ENCODE data around the gene ARV1. TPM values are rescaled to one million over a fixed set of nuclear protein-coding genes. Genes with fewer than 3 reads are reported as not detected.

ARV1 gene
- total RNA-seq, 4 donors from 2014 or later: 16.6 to 23.4 (median 21.9) TPM

GRCh38 chr1:230948903-230949302, 30.0 kb upstream of the ARV1 start:
- no peak for DNase-seq (ENCODE audit: low spot score in 2 of 2)
- H3K4me3 ChIP-seq (ENCODE audit: low read depth, poor library complexity, severe bottlenecking): no peak overlapping the region
- 94 to 96% methylated on average over 3 of the region's 3 CpGs for WGBS, 2 donors
- no peak for TF ChIP-seq CTCF (IDR thresholded peaks at IDR 0.05)
- intact Hi-C loops (cut with DNase I; ENCODE audit: low total_unique reads): no loop called here

DNA sequence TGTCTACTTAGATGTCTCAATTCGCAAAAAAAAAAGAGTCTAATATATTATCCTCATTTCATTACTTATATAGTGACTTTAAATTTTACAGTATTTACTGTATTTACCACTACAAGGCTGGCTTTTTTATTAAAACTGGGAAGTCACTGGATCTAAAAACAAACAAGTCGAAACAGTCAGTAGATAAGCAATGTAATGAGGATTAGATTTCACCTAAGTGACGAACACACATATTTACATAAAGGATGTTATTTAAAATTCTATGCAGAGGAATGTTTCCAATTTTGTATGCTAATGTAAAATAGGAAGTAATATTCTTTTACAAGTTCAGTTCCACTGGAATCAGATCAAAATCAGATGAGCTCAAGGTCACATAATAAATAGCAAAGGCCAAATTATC, 28.5 kb upstream of the ARV1 start:
- intact Hi-C loops (cut with DNase I; ENCODE audit: low total_unique reads): no loop called here
- H3K4me3 ChIP-seq (ENCODE audit: low read depth, poor library complexity, severe bottlenecking): no peak overlapping the region
- TF ChIP-seq CTCF (IDR thresholded peaks at IDR 0.05) (no peak), POLR2A (IDR thresholded peaks at IDR 0.05) (no peak)
- 61 to 65% methylated on average over 3 of the region's 3 CpGs for WGBS, 2 donors
- no peak for DNase-seq (ENCODE audit: low spot score in 2 of 2)

GRCh38 chr1:230957580-230957989, 21.3 kb upstream of the ARV1 start:
- intact Hi-C loops (cut with DNase I; ENCODE audit: low total_unique reads): no loop called here
- TF ChIP-seq CTCF (IDR thresholded peaks at IDR 0.05): no peak
- no peak for TF ChIP-seq POLR2A (IDR thresholded peaks at IDR 0.05)
- H3K4me3 ChIP-seq (ENCODE audit: low read depth, poor library complexity, severe bottlenecking): no peak overlapping the region
- WGBS, 2 donors: 65 to 68% methylated on average over 4 of the region's 4 CpGs
- DNase-seq (ENCODE audit: low spot score in 2 of 2): no peak

DNA sequence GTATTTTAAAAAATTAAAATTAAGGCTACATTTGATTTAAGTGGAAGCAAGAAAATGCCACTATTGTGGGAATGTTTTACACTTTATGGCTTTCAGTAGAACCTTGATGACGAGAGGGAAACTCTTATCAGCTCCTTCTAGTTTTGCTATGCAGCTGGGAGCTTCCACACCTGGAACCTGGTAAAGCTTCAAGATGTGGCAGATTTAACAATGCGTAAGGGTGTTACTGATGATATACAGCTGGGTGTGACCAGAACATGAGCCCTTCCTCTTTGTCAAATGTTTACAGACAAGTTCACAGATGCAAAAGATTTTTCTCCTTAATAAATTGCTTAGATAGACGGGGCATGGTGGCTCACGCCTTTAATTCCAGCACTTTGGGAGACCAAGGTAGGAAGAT, 20.5 kb upstream of the ARV1 start:
- DNase-seq (ENCODE audit: low spot score in 2 of 2): no peak
- intact Hi-C loops (cut with DNase I; ENCODE audit: low total_unique reads): no loop called here
- 66% methylated on average over 4 of the region's 4 CpGs for WGBS, 2 donors
- H3K4me3 ChIP-seq (ENCODE audit: low read depth, poor library complexity, severe bottlenecking): no peak overlapping the region
- TF ChIP-seq POLR2A (IDR thresholded peaks at IDR 0.05): no peak
- no peak for TF ChIP-seq CTCF (IDR thresholded peaks at IDR 0.05)

DNA sequence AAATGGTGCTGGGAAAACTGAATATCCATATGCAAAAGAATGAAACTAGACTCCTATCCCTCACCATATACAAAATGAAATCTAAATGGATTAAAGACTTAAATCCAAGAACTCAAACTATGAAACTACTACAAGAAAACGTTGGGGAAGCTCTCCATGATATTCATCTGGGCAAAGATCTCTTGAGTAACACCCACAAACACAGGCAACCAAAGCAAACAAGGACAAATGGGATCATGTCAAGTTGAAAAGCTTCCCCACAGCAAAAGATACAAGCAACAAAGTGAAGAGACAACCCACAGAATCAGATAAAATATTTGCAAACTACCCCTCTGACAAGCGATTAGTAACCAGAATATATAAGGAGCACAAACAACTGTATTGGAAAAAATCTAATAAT, 14.0 kb upstream of the ARV1 start:
- intact Hi-C loops (cut with DNase I; ENCODE audit: low total_unique reads): no loop called here
- no peak for TF ChIP-seq POLR2A (IDR thresholded peaks at IDR 0.05)
- TF ChIP-seq CTCF (IDR thresholded peaks at IDR 0.05): no peak

DNA sequence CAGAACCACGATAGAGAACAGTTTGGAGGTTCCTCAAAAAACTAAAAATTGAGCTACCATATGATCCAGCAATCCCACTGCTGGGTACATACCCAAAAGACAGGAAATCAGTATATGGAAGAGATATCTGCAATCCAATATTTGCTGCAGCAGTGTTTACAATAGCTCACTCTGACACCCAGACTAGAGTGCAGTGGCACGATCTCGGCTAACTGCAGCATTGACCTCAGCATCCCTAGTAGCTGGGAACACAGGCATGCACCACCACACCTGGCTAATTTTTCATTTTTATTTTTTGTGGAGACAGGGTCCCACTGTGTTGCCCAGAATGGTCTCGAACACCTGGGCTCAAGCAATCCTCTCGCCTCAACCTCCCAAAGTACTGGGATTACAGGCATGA, 13.4 kb upstream of the ARV1 start:
- intact Hi-C loops (cut with DNase I; ENCODE audit: low total_unique reads): no loop called here
- DNase-seq (ENCODE audit: low spot score in 2 of 2): no peak
- no peak overlapping the region for H3K4me3 ChIP-seq (ENCODE audit: low read depth, poor library complexity, severe bottlenecking)
- 94% methylated on average over 5 of the region's 5 CpGs for WGBS, 2 donors
- TF ChIP-seq CTCF (IDR thresholded peaks at IDR 0.05) (no peak), POLR2A (IDR thresholded peaks at IDR 0.05) (no peak)

More for the DNA sequence above, 14.0 kb upstream of the ARV1 start:
- WGBS, 2 donors: 38 to 47% methylated on average over 2 of the region's 2 CpGs
- no peak for DNase-seq (ENCODE audit: low spot score in 2 of 2)
- H3K4me3 ChIP-seq (ENCODE audit: low read depth, poor library complexity, severe bottlenecking): no peak overlapping the region
